Diencephalon (tissue), 1 donor: Measurements from ENCODE around the gene PSMB3. TPM values are rescaled to one million over a fixed set of nuclear protein-coding genes. Genes with fewer than 3 reads are reported as not detected.

Source experiments
- small RNA-seq: library from RNA; depleted of rRNA; stranded (forward); fragments of <200 nt; gene quantifications from one replicate; pipeline ENCODE3, GENCODE V24; 2014
- total RNA-seq: library from RNA; depleted of rRNA; stranded (reverse); fragments of >200 nt; gene quantifications from one replicate; pipeline ENCODE4 v1.2.3, GENCODE V29; 2014

Gene PSMB3
- total RNA-seq, result 160 TPM

DNA sequence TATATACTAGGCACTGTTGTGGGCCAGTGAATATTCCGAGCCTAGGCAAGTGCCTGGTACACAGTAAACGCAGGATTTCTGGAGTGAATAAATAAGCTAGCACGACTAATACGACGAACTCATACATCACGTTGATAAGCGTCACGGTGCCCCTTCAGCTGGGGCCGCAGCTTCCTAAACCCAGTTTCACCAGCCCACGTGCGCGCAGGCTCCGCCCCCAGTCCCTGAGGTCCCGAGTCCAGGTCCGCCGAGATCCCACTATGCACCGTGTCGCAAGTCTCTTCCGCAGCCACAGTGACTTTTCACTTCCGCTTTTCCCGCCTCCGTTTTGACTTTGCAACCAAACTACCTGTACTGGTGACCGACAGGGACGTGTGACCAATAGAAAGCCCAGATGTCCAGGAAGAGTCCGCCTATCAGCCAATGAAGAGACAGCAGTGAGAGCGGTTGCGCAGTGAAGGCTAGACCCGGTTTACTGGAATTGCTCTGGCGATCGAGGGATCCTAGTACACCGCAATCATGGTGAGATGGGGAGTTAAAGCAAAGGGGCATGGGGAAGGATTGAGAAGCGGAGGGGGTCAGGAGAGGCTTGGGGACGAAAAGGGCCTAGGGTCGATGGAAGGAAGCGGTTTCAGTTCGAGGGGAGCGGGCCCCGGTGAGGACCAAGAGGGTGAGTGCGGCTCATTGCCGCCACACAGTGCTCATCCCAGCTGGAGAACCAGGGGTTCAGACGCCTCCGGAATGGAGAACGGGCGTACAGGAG is at the start of gene PSMB3:
Gene PSMB3, plus strand, starts transcription at position 434 of the 763 bp plus-strand sequence. Its CDS starts 86 bp downstream, at position 520.

DNA sequence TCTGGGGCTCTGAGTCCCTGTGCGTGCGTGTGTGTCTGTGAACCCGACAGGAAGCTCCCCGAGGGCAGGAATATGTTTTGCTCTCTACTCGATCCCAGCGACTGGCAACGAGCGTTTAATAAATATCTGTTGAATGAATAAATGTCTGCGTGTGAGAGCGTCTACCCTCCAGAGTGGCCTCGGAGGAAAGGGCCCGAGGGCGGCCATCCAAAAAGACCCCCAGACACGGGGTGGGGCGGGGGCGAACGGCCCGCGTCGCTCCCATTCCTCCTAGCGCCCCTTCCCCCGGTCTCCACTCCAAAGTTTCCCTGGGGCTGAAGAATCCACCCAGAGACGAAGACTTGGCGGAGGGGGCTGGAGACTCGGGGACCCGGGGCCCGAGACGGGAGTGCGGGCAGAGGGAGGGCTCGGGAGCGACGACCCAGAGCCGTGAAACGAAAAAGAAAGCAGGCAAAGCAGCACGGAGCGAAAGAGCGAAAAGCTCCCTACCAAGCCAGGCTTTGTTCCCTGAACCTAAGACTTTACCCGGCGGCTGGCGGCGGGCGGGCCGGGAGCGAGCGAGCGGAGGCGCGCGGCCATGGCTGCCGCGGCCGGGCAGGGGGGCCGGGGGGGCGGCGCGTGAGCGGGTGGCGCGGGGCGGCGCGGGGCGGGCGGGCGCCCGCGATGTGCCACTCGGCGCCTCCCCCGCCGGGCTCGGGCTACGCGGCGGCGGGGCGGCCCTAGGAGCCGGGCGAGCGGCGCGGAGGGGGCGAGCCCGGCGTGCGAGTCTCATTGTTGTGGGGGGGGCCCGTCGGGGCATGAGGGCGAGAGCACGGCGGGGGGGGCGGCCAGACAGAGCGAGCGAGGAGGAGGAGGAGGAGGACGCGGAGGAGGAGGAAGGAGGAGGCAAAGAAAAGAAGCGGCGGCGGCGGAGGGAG is 47.7 kb upstream of the PSMB3 start, which contains the start of gene MLLT6:
Gene MLLT6, plus strand, starts transcription at position 668 of the 917 bp plus-strand sequence. CDS start 360 bp downstream, outside the sequence.

DNA sequence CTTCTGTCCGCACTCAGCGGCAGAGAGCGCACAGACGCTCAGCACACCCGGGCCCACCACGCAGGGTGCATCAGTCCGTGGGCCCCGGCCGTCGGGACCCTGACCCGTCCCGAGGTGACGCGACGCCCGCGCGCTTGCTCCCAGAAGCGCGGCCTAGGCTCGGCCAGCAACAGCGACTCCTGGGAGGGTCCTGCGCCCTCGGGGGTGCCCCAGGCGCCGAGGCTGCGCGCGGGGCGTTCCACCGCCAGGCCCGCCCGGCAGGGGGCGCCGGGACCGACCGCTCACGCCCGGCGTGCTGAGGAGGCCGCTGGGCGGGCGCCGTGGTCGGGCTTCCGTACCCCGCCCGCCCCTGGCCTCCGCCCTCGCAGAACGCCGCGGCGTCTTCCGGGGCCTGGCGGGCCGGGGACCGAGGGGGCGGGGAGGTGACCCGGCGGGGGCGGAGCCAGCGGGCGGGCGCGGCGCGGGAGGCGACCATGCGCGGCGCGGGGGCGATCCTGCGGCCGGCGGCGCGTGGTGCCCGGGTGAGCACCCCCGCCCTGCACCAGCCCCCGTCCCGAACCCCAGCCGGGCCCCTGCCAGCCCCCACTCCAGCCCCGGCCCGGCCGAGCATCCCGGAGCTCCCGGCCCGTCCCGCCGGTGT is 22.5 kb upstream of the PSMB3 start, which contains the start of gene CISD3:
Gene CISD3, plus strand, starts transcription at position 456 of the 640 bp plus-strand sequence. Its CDS starts 18 bp downstream, at position 474.

DNA sequence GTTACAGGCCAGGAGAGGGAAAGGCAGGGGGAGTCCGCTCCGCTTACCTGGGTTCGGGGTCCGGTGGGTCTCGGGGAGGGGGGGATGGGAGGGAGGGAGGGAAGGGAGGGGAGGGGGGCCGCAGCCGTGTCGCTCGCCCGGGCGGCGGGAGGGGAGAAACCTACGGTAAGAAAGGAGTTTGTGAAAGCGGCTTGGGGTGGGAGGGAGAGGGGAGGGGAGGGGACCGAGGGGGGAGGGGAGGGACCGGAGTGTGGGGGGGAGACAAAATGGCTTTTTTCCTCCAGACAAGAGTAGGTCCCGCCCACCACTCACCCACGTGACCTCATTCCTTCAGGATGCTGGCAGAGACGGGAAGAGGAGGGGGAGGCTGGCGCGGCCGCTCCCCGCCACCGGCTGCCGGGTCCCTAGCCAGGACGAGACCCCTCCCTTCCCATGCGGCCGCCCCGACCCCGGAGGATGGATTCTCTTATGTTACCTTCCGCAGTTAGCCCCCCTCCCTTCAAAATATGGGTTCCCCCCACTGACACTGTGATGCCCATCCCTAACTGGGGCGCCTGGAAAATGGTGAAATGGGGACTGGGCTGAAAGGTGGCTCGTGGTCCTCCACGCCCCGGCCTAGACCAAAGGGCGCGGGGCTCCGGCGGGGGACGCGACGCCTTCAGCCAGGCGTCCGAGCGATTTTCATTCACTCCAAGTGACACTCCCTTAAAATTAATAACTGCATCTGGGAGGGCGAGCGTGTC is 4.2 kb upstream of the PSMB3 start, which contains the start of gene PCGF2:
Gene PCGF2, minus strand, starts transcription at position 188 of the 743 bp plus-strand sequence. CDS start 7,934 bp downstream, outside the sequence.

DNA sequence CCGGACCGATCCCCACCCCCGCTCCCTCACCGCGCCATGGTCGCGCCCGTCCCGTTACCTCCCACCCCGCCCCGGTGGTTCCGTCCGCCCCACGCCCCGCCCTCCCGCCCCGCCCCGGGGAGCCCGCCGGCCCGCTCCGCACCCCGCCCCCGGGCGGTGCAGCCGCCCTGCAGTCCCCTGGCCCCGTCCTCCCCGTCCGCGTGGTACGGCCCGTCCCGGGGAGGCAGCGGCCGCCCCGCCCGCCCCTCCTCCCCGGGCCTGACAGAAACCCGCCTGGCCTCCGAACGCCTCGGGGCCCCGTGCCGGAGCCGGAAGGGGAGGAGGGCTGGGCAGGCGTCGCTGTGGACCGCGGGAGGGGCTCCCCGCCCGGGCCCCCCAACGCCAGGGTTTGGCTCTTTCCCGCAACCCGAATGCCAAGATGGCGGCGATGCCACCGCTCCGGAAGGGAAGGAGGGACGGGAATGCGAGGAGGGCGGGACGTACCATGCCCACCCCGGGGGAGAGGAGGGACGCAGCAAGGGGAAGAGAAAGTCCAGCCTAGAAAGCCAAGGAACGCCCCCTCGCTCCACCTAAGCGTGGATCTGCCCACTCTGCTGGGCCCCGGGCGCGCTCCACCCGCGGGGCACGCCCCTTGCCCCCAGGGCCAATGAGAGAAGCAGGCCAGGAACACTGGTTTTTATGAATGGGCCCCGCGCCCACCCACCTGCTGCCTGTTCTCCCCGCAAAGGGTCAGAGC is 47.1 kb downstream of the PSMB3 start, which contains the start of gene PIP4K2B:
Gene PIP4K2B, minus strand, starts transcription at position 56 of the 736 bp plus-strand sequence. CDS start 132 bp downstream, outside the sequence.

Small RNA genes within 50 kb of the gene (small RNA-seq; reads per million reads assigned to genes)
- gene MIR4726, result not detected
- 0.90 reads per million, percentile 75 among the genes with 10 or more reads in this experiment for gene RNA5SP440
- not detected for gene RNU6-866P

Other genes starting within 250 kb of the PSMB3 start
- gene SRCIN1, start 146.8 kb upstream of the PSMB3 start, total RNA-seq, result 33.7 TPM
- gene EPOP, start 77.8 kb upstream of the PSMB3 start, total RNA-seq, result 0.92 TPM
- 27.2 TPM for gene MLLT6, start 47.5 kb upstream of the PSMB3 start, total RNA-seq
- gene CISD3, start 22.4 kb upstream of the PSMB3 start, total RNA-seq, result 3.0 TPM
- 7.2 TPM for gene PCGF2, start 4.4 kb upstream of the PSMB3 start, total RNA-seq
- 234 TPM for gene PIP4K2B, start 46.8 kb downstream of the PSMB3 start, total RNA-seq
- gene CWC25, start 72.6 kb downstream of the PSMB3 start, total RNA-seq, result 10.6 TPM
- 1,193 TPM for gene RPL23, start 101.0 kb downstream of the PSMB3 start, total RNA-seq
- 80.7 TPM for gene LASP1, start 117.3 kb downstream of the PSMB3 start, total RNA-seq
- gene FBXO47, start 214.7 kb downstream of the PSMB3 start, total RNA-seq, result not detected